ENCODE data around the gene SHB. TPM values are rescaled to one million over a fixed set of nuclear protein-coding genes. Genes with fewer than 3 reads are reported as not detected.

SHB gene
- total RNA-seq, 1 experiment from 2014 or later = 54.8 TPM

- no peak for DNase-seq (ENCODE audit: low spot score)
These were observed 133.9 kb downstream of the SHB start for GRCh38 chr9:37935096-37935495.

GRCh38 chr9:37931592-37931991, 137.4 kb downstream of the SHB start:
- DNase-seq (ENCODE audit: low spot score) = no peak

DNA sequence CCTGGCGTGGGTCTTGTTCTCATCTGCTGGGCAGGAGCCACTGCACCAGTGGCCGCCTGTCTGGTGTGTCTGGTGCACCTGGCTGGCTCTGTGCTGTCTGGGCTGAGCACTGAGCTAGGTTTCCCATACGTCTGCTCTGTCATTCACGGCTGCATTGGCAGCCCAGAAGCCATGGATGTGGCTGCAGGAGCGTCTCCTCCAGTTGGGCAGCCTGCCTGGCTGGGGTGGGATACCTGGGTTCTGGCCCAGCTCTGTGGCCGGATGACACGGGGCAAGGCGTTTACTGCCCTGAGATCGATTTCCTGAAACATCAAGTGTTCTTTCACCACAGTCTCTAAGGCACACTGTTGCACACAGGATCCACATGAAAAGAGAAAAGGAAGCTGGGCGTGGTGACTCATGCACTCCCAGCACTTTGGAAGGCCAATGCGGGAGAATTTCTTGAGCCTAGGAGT, 139.6 kb downstream of the SHB start:
- no peak for DNase-seq (ENCODE audit: low spot score)

GRCh38 chr9:37928552-37929430, 140.2 kb downstream of the SHB start:
- no peak for DNase-seq (ENCODE audit: low spot score)

DNA sequence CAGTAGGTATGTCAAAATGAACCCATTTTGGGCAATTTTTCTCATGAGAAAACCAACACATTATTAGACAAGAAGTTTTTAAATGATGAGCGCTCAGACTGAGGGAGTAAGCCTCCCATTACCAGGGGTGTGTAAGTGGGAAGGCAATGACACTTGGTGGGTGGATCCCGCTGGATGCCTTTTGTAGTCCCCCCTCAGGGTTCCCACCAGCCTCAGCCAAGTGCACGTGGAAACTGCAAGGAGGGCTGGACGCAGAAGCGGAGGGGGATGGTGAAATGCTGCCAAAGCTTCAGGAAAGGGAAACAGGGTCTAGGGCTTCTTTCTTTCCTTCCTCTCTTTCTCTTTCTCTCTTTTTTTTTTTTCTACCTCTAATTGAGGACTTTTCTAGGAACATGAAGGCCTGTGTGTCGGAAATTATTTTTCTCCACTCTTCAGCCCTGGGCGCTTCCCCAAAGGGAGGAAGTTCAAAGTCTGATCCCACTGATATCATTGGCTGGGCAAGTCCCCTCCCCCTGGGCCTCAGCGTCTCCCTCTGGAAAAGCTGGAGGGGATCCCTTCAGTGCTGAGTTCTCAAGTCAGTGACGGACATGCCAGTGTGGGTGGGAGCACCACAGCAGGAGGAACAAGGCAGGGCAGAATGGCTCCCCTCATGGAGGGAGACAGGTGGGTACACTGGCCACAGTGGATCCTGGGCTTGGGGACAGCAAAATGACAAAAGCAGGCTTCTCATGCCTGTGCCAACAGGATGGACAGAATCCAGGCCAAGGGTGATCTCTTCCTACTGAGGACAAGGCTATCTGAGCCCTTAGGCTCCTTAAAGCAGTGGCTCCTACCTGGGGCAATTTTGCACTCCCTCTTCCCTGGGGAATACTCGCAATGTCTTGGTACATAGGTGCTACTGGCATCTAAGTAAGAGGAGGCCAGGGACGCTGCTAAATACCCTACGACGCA, 141.2 kb downstream of the SHB start:
- DNase-seq (ENCODE audit: low spot score) = no peak

DNA sequence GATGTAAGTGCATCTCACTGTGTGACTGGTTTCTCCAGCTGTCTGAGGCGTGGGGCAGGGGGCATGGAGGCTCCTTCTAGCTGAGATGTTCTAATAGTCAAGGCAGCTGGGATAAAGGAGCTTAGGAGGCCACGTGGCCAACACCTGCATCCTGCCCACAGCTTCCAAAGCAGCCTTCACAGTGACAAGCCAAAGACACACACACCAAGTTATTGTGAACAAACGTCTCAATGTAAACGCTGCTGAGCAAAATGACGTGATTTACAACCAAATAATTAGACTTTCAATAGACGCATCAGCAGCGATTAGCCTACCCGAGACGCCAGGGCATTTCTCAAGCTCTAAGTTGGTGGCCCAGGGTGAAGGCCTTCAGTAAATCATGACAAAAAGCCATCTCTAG, 141.9 kb downstream of the SHB start:
- DNase-seq (ENCODE audit: low spot score) = no peak

DNA sequence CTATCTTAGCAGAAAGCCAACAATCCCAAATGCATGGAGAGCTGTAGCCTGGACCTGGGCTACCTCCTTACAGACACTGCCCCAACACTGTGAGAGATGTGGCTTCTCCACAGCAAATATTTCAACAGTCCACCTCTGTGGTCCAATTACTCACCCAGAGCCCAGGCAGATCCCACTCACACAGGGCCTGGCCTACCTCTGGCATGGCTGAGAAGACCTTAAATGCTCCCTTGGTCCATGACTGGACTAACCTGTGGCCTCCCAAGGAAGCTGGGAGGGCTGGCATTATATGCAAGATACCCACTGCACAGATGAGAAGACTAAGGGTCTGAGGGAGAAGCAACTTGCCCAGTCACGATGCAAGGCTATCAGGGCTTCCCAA, 142.3 kb downstream of the SHB start:
- no peak for DNase-seq (ENCODE audit: low spot score)

- no peak for DNase-seq (ENCODE audit: low spot score)
These were observed 143.0 kb downstream of the SHB start for GRCh38 chr9:37925786-37926736.

DNA sequence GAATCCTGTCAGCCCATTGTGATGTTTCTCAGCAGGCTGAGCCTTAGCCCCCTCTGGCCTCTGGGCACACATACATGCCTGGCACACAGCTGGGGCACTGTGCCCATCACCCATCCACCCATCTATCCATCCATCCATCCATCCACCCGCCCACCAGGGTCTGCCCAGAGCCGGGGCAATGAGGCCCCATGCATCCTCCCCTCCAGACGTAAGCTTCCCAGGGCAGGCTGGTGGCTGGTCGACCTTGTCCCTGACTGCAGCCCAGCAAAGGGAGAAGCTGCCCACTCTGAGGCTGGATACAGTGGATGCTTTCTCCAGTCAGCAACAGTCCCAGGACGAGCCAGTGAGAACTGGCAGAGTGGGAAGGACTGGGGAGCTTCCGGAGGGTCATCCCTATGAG, 144.0 kb downstream of the SHB start:
- DNase-seq (ENCODE audit: low spot score) = no peak

GRCh38 chr9:37924538-37924937, 144.5 kb downstream of the SHB start:
- no peak for DNase-seq (ENCODE audit: low spot score)

DNA sequence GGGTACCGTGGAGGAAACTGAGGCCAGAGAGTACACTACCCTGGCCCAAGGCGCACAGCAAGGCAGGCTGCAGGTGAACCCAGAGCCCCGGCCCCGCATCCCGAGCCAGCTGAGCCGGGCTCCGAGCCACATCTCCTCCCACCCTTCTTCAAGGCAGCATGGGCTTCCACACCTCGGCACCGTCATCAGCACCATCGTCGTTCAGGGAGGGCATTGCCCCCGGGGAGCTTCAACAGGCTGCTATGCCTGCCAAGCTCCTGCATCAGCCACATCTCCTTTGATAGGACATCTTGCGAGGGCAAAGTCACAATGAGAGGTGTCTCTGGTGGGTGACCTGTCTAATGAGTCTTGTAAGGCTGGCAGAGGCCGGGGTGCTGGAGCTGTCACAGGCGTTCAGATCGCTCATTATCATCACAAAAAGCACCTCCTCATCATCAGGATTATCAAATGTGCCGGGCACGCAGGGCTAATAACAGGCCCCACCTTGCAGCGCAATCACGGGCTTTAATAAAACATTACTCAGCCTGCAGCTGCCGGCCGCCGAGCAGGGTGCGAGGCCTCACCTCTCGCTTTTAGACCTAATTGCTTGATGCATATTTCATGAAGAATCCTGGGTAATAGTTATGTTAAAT, 145.1 kb downstream of the SHB start:
- DNase-seq (ENCODE audit: low spot score) = no peak

- DNase-seq (ENCODE audit: low spot score) = no peak
These were observed 145.8 kb downstream of the SHB start for GRCh38 chr9:37923118-37923795.

DNA sequence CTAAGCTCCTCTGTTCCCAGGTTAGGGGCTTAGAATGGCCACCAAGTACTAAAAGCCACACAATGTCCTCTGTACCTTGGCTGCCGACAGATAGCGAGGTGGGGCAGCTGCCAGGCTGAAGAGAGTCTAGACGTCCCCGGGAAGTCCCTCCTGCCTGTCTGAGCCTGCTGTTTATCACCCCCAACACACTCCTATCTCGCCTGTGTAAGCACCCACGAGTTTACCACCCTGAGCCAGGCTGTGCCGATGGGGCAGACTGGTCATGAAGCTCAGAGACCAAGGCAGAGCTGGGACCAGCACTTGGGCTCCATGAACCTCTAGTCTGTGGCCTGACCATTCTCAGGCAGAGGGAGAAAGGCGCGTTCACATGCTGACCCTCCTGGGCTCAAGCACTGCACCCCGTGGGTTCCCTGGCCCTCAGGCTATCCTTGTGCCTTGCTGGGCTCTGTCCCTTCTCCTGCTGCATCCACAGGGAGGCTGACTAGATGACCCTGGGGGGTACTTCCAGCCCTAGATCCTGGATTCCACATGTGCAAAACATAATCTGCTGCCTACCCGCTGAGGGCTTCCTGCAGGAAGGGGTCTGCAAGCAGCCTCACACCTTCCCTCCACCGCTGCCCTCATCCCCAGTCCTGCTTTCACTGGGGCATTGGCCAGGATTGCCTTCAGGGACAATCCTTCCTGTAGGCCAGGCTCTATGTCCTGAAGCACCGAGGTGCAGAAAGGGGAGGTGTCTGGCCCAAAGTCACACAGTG, 146.5 kb downstream of the SHB start:
- DNase-seq (ENCODE audit: low spot score) = no peak

DNA sequence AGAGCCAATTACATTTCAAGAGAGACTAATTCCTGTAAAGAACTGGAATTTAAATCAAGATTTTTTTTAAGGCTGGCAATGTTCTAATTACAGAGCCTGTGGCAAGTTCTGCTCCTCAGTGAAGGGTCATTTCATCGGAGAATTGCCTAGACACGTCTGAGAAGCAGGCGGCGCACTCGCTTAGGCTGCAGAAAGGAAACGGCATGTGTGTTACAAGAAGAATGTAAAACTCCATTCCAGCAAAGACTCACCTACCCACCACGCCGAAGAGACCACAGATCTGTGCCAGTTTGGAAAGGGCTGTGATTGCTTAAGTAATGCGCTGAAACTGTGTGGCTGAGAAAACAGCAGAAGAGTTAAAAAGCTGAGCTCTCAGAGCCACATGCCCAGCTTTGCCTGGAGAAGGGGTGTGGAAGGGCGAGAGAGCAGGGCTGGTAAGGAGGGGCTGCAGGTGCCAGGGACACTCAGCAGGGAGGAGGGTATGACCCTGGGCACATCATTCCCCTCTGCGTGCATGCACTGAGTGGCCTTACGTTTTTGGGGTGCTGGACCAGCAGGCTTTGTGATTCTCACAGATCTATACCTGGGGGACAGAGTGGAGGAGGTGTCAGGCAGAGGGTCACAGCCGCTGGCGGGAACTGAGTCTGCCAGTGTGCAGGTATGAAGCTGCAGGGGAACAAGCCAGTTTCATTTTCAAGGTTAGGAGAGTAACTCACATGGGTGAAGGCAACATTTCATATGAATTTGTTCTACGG, 147.3 kb downstream of the SHB start:
- DNase-seq (ENCODE audit: low spot score) = no peak

GRCh38 chr9:37921168-37921510, 147.9 kb downstream of the SHB start:
- DNase-seq (ENCODE audit: low spot score) = no peak

- no peak for DNase-seq (ENCODE audit: low spot score)
These were observed 148.4 kb downstream of the SHB start for GRCh38 chr9:37920471-37921167.

GRCh38 chr9:37919956-37920335, 149.1 kb downstream of the SHB start:
- DNase-seq (ENCODE audit: low spot score) = no peak

DNA sequence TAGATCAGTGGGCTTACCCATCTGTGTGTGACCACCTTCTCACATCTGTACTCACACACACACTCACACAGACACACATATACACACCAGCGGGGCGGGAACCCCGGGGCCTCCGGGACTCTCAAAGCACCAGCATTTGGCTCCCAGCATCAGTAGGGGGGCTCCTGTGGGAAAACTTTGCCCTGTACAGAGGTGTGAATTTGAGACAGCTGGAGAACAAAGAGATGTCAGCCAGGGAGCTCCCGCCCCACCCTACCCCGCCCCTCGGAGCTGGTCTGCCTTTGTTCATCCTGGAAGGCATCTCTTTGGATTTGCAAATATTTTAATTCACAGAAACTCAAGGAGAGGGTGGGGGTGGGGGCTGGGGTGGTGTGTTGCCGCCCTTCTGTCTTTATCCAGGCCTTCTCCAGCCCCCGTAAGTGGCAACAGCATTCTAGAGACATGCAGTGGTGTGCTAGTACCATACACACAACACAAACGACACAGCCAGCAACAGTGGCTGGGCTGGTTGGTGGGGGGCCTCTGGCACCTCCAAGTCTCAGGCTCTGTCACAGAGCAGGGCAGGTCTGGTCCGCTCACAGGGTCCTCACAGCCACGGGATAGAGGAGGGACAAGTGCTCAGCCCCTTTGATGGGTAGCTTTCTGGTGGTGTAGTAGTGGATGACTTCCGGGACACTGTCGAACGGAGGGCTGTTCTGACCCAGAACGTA, 149.6 kb downstream of the SHB start:
- no peak for DNase-seq (ENCODE audit: low spot score)
